GM18858 (cell line): ENCODE results near the gene PCDHGC3.
"Not testable (repeated sequence)": the region's sequence is repeated elsewhere in the genome, so short reads cannot be mapped to it uniquely, and the experiment has no call there.

Experiments used
- ATAC-seq: cut with Tn5 transposase; IDR thresholded peaks from one replicate; pipeline ENCODE4 v1.9.1; 2021; ENCODE audit not compliant: unreplicated experiment

Gene PCDHGC3

GRCh38 chr5:141475625-141476131, at the start of gene PCDHGC3:
PCDHGC3 (plus strand) TSS chr5:141475966; CDS start chr5:141476117, 151 bp downstream.
- ATAC-seq, result peak; percentile 97

DNA sequence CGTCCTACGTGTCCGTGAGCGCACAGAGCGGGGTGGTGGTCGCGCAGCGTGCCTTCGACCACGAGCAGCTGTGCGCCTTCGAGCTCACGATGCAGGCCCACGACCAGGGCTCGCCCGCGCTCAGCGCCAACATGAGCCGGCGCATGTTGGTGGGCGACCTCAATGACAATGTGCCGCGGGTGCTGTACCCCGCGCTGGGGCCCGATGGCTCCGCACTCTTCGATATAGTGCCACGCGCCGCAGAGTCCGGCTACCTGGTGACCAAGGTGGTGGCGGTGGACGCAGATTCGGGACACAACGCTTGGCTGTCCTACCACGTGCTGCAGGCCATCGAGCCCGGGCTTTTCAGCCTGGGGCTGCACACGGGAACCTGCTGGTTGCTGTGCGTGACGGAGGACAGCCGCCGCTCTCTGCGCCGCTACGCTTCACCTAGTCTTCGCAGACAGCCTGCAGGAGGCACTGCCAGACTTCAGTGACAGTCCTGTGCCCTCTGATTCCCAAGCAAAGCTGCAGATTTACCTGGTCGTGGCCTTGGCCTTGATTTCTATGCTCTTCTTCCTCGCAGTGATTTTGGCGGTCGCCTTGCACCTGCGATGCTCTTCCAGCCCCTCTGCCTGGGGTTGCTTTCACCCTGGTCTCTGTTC, 47.9 kb upstream of the PCDHGC3 start:
- no peak for ATAC-seq

DNA sequence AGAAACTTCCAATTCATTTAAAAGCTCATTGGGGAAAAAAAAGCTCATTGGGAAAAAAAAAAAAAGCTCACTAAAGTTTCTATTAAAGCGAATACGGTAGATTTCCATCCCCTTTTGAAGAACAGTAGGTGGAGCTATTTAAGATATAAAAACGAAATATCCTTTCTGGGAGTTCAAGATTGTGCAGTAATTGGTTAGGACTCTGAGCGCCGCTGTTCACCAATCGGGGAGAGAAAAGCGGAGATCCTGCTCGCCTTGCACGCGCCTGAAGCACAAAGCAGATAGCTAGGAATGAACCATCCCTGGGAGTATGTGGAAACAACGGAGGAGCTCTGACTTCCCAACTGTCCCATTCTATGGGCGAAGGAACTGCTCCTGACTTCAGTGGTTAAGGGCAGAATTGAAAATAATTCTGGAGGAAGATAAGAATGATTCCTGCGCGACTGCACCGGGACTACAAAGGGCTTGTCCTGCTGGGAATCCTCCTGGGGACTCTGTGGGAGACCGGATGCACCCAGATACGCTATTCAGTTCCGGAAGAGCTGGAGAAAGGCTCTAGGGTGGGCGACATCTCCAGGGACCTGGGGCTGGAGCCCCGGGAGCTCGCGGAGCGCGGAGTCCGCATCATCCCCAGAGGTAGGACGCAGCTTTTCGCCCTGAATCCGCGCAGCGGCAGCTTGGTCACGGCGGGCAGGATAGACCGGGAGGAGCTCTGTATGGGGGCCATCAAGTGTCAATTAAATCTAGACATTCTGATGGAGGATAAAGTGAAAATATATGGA, 45.2 kb upstream of the PCDHGC3 start, which contains the start of gene PCDHGA12:
Gene PCDHGA12, plus strand, starts transcription at position 176 of the 782 bp plus-strand sequence. Its CDS starts 253 bp downstream, at position 429.
- peak; percentile 72 for ATAC-seq

DNA sequence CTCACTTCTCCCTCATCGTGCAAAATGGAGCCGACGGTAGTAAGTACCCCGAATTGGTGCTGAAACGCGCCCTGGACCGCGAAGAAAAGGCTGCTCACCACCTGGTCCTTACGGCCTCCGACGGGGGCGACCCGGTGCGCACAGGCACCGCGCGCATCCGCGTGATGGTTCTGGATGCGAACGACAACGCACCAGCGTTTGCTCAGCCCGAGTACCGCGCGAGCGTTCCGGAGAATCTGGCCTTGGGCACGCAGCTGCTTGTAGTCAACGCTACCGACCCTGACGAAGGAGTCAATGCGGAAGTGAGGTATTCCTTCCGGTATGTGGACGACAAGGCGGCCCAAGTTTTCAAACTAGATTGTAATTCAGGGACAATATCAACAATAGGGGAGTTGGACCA, 44.5 kb upstream of the PCDHGC3 start:
- no peak for ATAC-seq

DNA sequence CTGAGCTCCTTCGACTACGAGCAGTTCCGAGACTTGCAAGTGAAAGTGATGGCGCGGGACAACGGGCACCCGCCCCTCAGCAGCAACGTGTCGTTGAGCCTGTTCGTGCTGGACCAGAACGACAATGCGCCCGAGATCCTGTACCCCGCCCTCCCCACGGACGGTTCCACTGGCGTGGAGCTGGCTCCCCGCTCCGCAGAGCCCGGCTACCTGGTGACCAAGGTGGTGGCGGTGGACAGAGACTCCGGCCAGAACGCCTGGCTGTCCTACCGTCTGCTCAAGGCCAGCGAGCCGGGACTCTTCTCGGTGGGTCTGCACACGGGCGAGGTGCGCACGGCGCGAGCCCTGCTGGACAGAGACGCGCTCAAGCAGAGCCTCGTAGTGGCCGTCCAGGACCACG, 43.5 kb upstream of the PCDHGC3 start:
- not testable (repeated sequence) for ATAC-seq

GRCh38 chr5:141432726-141433125, 43.0 kb upstream of the PCDHGC3 start:
- not testable (repeated sequence) for ATAC-seq

GRCh38 chr5:141434006-141434405, 41.8 kb upstream of the PCDHGC3 start:
- ATAC-seq, result no peak

GRCh38 chr5:141437221-141437620, 38.5 kb upstream of the PCDHGC3 start:
- ATAC-seq, result no peak

GRCh38 chr5:141439411-141440141, 36.2 kb upstream of the PCDHGC3 start:
- ATAC-seq, result no peak

- no peak for ATAC-seq
Observed at GRCh38 chr5:141440341-141440740, 35.4 kb upstream of the PCDHGC3 start.

DNA sequence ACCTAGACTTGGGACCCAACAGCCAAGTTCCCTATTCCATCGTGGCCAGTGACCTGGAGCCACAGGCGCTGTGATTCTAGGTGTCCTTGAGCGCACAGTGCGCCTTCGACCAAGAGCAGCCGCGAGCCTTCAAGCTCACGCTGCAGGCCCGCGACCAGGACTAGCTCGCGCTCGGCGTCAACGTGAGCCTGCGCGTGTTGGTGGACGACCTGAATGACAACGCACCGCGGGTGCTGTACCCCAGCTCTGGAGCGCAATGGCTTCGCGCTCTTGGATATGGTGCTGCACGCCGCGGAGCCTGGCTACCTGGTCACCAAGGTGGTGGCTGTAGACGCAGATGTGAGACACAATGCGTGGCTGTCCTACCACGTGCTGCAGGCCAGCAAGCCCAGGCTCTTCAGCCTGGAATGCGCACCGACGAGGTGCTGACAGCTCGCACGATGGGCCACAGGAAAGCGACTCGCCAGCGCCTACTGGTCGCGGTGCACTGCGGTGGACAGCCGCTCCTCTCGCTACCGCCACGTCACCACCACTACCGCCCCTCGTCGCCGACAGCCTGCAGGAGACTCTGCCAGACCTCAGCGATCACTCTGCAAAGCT, 34.1 kb upstream of the PCDHGC3 start:
- no peak for ATAC-seq

- no peak for ATAC-seq
Observed at GRCh38 chr5:141465351-141465750, 10.4 kb upstream of the PCDHGC3 start.

- ATAC-seq, result peak; percentile 2
Observed at GRCh38 chr5:141476132-141476911, 556 bp downstream of the PCDHGC3 start.

DNA sequence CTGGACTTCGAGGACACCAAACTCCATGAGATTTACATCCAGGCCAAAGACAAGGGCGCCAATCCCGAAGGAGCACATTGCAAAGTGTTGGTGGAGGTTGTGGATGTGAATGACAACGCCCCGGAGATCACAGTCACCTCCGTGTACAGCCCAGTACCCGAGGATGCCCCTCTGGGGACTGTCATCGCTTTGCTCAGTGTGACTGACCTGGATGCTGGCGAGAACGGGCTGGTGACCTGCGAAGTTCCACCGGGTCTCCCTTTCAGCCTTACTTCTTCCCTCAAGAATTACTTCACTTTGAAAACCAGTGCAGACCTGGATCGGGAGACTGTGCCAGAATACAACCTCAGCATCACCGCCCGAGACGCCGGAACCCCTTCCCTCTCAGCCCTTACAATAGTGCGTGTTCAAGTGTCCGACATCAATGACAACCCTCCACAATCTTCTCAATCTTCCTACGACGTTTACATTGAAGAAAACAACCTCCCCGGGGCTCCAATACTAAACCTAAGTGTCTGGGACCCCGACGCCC, 1.3 kb downstream of the PCDHGC3 start:
- ATAC-seq, result no peak

GRCh38 chr5:141477815-141478214, 2.0 kb downstream of the PCDHGC3 start:
- ATAC-seq, result no peak

- ATAC-seq, result no peak
Observed at GRCh38 chr5:141478321-141478945, 2.7 kb downstream of the PCDHGC3 start.

GRCh38 chr5:141479776-141480175, 4.0 kb downstream of the PCDHGC3 start:
- ATAC-seq, result no peak

DNA sequence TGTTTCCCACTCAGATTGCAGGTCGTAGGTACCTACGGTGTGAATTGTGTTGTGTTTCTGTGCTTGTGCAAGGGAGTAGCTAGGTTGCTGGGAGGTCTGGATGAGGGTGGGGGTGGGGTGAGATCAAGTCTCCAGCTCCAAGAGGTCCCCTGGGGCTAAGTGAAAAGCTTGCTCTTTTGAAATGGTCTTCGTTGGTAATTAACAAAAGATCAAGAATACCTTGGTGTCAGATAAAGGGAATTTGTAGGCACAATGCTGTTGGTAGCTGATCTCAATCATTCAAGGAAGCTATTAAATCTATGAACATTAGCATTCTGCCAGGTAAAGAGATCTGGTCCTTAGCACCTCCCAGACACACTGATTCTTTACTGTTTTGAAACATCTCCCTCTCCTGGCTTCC, 8.1 kb downstream of the PCDHGC3 start:
- ATAC-seq, result no peak

DNA sequence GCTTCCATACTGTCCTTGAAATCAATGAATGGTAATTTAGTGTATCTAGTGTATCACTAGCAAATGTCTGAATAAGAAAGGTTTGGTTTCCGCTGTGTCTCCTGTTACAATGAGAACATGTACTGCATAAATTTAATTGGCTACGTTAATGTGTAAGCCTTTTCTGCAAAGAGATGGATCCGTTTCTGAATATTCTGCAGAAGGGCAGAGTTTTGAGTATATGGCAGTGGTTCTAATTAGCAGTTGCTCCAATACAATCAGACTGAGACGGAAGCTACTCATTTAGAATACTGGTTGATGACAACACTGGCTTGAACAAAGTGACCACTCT, 8.5 kb downstream of the PCDHGC3 start:
- no peak for ATAC-seq
